B cell (primary cell): ENCODE results near the gene SPATA20. TPM values are rescaled to one million over a fixed set of nuclear protein-coding genes. Genes with fewer than 3 reads are reported as not detected.

Experiments used
- ATAC-seq: fragments of 200-7000 bp; cut with Tn5 transposase; one replicate; pipeline ENCODE4 v1.10.0; 2021; ENCODE audit warnings: low read depth, mild to moderate bottlenecking, moderate number of reproducible peaks, moderate library complexity
- CTCF ChIA-PET: fragments of 350-600 bp; sonication (Branson Sonifier 250); formaldehyde crosslinking; loops from one replicate; lab custom pipeline; 2021; ENCODE audit warnings: antibody characterized with exemption, inconsistent platforms; lab: Charles Lee
- POLR2A ChIA-PET: fragments of 350-600 bp; sonication (Branson Sonifier 250); formaldehyde crosslinking; loops from one replicate; lab custom pipeline; 2021; ENCODE audit warnings: antibody characterized with exemption; lab: Charles Lee
- DNase-seq: peaks from one replicate; pipeline ENCODE4 v3.0.0; 2013
- H2AFZ ChIP-seq: 2 replicates; pipeline ENCODE4 v1.6.1; 2012; ENCODE audit warnings: mild to moderate bottlenecking, low read depth, low read length; ENCODE audit not compliant: insufficient read depth, poor library complexity, severe bottlenecking
- H3K27ac ChIP-seq, 2 donors: 1 replicate in 1 of 2; 2 replicates in 1 of 2; pipeline ENCODE4 v1.5.1; 2012 to 2013; ENCODE audit warnings: low read length in 2 of 2, mild to moderate bottlenecking in 2 of 2, moderate library complexity in 1 of 2
- H3K27me3 ChIP-seq, 4 experiments: fragments of 200-600 bp in 1 of 4; sonication (generic) in 1 of 4; replicated peaks in 1 of 4; 1 replicate in 2 of 4; 2 replicates in 2 of 4; pipeline versions ENCODE4 v1.6.1 to v1.7.0; 2013 to 2016; ENCODE audit warnings: low read length in 3 of 4, mild to moderate bottlenecking in 2 of 4, mixed read lengths in 1 of 4, moderate library complexity in 1 of 4; ENCODE audit not compliant: insufficient read depth in 4 of 4, control insufficient read depth in 3 of 4; ENCODE audit errors: control extremely low read depth in 1 of 4
- H3K36me3 ChIP-seq, 2 experiments: replicated peaks in 1 of 2; 1 replicate in 1 of 2; 2 replicates in 1 of 2; pipeline versions ENCODE4 v1.6.1 to v1.7.1; 2013; ENCODE audit warnings: low read length in 1 of 2; ENCODE audit not compliant: insufficient read depth in 2 of 2, control insufficient read depth in 1 of 2; ENCODE audit errors: control extremely low read depth in 1 of 2, extremely low read depth in 1 of 2
- H3K4me1 ChIP-seq, 2 donors: fragments of 200-600 bp in 1 of 2; sonication (generic) in 1 of 2; 1 replicate in 1 of 2; 2 replicates in 1 of 2; pipeline versions ENCODE4 v1.5.1 to v1.6.1; 2013 to 2017; ENCODE audit warnings: low read length in 2 of 2; ENCODE audit not compliant: control insufficient read depth in 2 of 2, insufficient read depth in 2 of 2
- H3K4me2 ChIP-seq: replicated peaks from 2 replicates; pipeline ENCODE3; 2012; ENCODE audit warnings: mild to moderate bottlenecking, low read depth, low read length; ENCODE audit not compliant: poor library complexity, severe bottlenecking
- H3K4me3 ChIP-seq, 5 experiments: fragments of 200-600 bp in 1 of 5; sonication (generic) in 1 of 5; 1 replicate in 3 of 5; 2 replicates in 2 of 5; pipeline versions ENCODE4 v1.5.1 to v1.7.0; 2011 to 2016; ENCODE audit warnings: low read length in 4 of 5, mild to moderate bottlenecking in 4 of 5, low read depth in 2 of 5, control low read depth in 1 of 5, moderate library complexity in 1 of 5; ENCODE audit not compliant: insufficient read depth in 1 of 5; ENCODE audit errors: control extremely low read depth in 1 of 5, extremely low read depth in 1 of 5
- H3K79me2 ChIP-seq: fragments of 200-600 bp; sonication (generic); one replicate; pipeline ENCODE4 v1.6.0; 2016; ENCODE audit warnings: low read length; ENCODE audit not compliant: control insufficient read depth, insufficient read depth
- H3K9ac ChIP-seq: fragments of 200-600 bp; sonication (generic); 2 replicates; pipeline ENCODE4 v1.6.1; 2017; ENCODE audit warnings: mild to moderate bottlenecking, low read length, moderate library complexity
- H3K9me3 ChIP-seq, 3 donors: one replicate each; pipeline versions ENCODE4 v1.6.1 to v1.7.1; 2013; ENCODE audit warnings: low read length in 2 of 3; ENCODE audit not compliant: control insufficient read depth in 2 of 3, insufficient read depth in 1 of 3; ENCODE audit errors: control extremely low read depth in 1 of 3
- H4K20me1 ChIP-seq: 2 replicates; pipeline ENCODE4 v1.6.0; 2012; ENCODE audit warnings: mild to moderate bottlenecking, low read length; ENCODE audit not compliant: insufficient read depth, control insufficient read depth, poor library complexity, severe bottlenecking
- H3K27ac Mint-ChIP-seq: one replicate; pipeline ENCODE4 v1.8.0; 2021; ENCODE audit warnings: mixed read lengths
- H3K27me3 Mint-ChIP-seq: one replicate; pipeline ENCODE4 v1.8.0; 2021; ENCODE audit warnings: mixed read lengths
- H3K4me1 Mint-ChIP-seq: one replicate; pipeline ENCODE4 v1.8.0; 2021; ENCODE audit warnings: mixed read lengths
- H3K4me3 Mint-ChIP-seq: one replicate; pipeline ENCODE4 v1.8.0; 2021; ENCODE audit warnings: mixed read lengths
- H3K9me3 Mint-ChIP-seq: one replicate; pipeline ENCODE4 v1.8.0; 2022; ENCODE audit warnings: mixed read lengths; ENCODE audit not compliant: insufficient read depth
- CTCF ChIP-seq: fragments of 200-600 bp; IDR thresholded peaks from one replicate; pipeline ENCODE4 v1.8.0; 2022; ENCODE audit warnings: antibody characterized with exemption, mild to moderate bottlenecking
- EZH2 ChIP-seq: IDR thresholded peaks from 2 replicates; pipeline ENCODE4 v1.6.1; 2012; ENCODE audit warnings: borderline replicate concordance, low read depth, mild to moderate bottlenecking, moderate library complexity, low read length; ENCODE audit not compliant: insufficient read depth, poor library complexity, severe bottlenecking
- WGBS: methylation state at CpG from one replicate; pipeline ENCODE4 v1.1.5; 2013; ENCODE audit warnings: missing lambda C conversion rate; ENCODE audit not compliant: insufficient coverage; 5-methylcytosine and 5-hydroxymethylcytosine counted together
- intact Hi-C: fragments of 100-400 bp; cut with micrococcal nuclease; formaldehyde crosslinking; loops from one replicate; pipeline ENCODE4 v1.10.0; 2022
- polyA plus RNA-seq: library from polyadenylated mRNA; depleted of rRNA; stranded (reverse); fragments of >200 nt; gene quantifications from 2 replicates; pipeline ENCODE4 v1.2.3, GENCODE V29; 2012
- total RNA-seq, 2 donors: library from RNA; stranded (reverse); fragments of 120-200 nt in 1 of 2; gene quantifications; 1 replicate in 1 of 2; 2 replicates in 1 of 2; pipeline versions ENCODE4 v1.2.3 to v1.2.4, GENCODE V29; 2013 to 2022

The SPATA20 gene
- total and polyA plus RNA-seq, 2 donors (not counting 1 experiment from before 2014, with no cell fraction given), result 61.7 to 68.5 TPM

- Histone ChIP-seq H3K27me3 (no peaks in the 10 kb centered on the region), H3K79me2 (no peaks in the 10 kb centered on the region), H3K36me3 (no peaks in the 10 kb centered on the region), H3K4me1 (no peaks in the 10 kb centered on the region), H3K9ac (no peak overlapping the region), H3K9me3 (no peaks in the 10 kb centered on the region), H3K4me3 (no peak overlapping the region), H3K27ac (no peak overlapping the region), H4K20me1 (no peaks in the 10 kb centered on the region), H2AFZ (no peak overlapping the region), H3K4me2 (no peak overlapping the region)
- ATAC-seq (no peak), DNase-seq (no peak)
- 86% methylated on average over 6 of the region's 8 CpGs for whole genome bisulfite sequencing
- Mint-ChIP-seq H3K27me3 (no peaks in the 10 kb centered on the region), H3K4me3 (no peak overlapping the region), H3K27ac (no peak overlapping the region), H3K4me1 (no peaks in the 10 kb centered on the region), H3K9me3 (no peaks in the 10 kb centered on the region)
- TF ChIP-seq CTCF (no peak), EZH2 (no peak)
- intact Hi-C loops, result no loop called here
- POLR2A ChIA-PET, result no interaction called here
- CTCF ChIA-PET, result interaction anchor here (1.1 kb wide), 1 partner anchor 18 kb away, joined by 3 read pairs; no protein-coding TSS in a partner anchor
Measured at GRCh38 chr17:50519141-50519834, 27.7 kb upstream of the SPATA20 start.

- CTCF ChIA-PET, result interaction anchor here (1.1 kb wide), 1 partner anchor 19 kb away, joined by 3 read pairs; no protein-coding TSS in a partner anchor
- WGBS, result 86% methylated on average over 1 of the region's 2 CpGs
Measured at GRCh38 chr17:50520483-50520882, 26.5 kb upstream of the SPATA20 start.

More at GRCh38 chr17:50520483-50520882, 26.5 kb upstream of the SPATA20 start:
- Mint-ChIP-seq H3K4me1 (no peaks in the 10 kb centered on the region), H3K9me3 (no peaks in the 10 kb centered on the region), H3K4me3 (no peak overlapping the region), H3K27me3 (no peaks in the 10 kb centered on the region), H3K27ac (no peak overlapping the region)
- ATAC-seq (no peak), DNase-seq (no peak)
- no peaks in the 10 kb centered on the region for H3K27me3 ChIP-seq
- H3K4me3 ChIP-seq, result no peak overlapping the region
- no peaks in the 10 kb centered on the region for H3K36me3 ChIP-seq
- no peaks in the 10 kb centered on the region for H4K20me1 ChIP-seq
- no peaks in the 10 kb centered on the region for H3K4me1 ChIP-seq
- no peaks in the 10 kb centered on the region for H3K9me3 ChIP-seq
- TF ChIP-seq CTCF (no peak), EZH2 (no peak)
- intact Hi-C loops, result no loop called here
- no peak overlapping the region for H2AFZ ChIP-seq
- POLR2A ChIA-PET, result no interaction called here
- H3K79me2 ChIP-seq, result no peaks in the 10 kb centered on the region
- H3K4me2 ChIP-seq, result no peak overlapping the region
- no peak overlapping the region for H3K27ac ChIP-seq
- no peak overlapping the region for H3K9ac ChIP-seq
